Smooth muscle cell (in vitro differentiated cells): ENCODE data around the gene DEFB125. TPM values are rescaled to one million over a fixed set of nuclear protein-coding genes. Genes with fewer than 3 reads are reported as not detected.

Experiments
- DNase-seq: peaks from one replicate; lab custom pipeline; 2025; ENCODE audit not compliant: unreplicated experiment; lab: John Stamatoyannopoulos, UW
- H2AFZ ChIP-seq: fragments of 200-600 bp; sonication (generic); 2 replicates; pipeline ENCODE4 v1.6.0; 2016; ENCODE audit warnings: antibody characterized with exemption, low read depth, mild to moderate bottlenecking
- H3F3A ChIP-seq: fragments of 200-600 bp; sonication (generic); 2 replicates; pipeline ENCODE4 v1.6.0; 2017; ENCODE audit warnings: antibody characterized with exemption, low read depth
- H3K27ac ChIP-seq: fragments of 200-600 bp; sonication (generic); 2 replicates; pipeline ENCODE4 v1.5.1; 2016; ENCODE audit warnings: low read depth, mild to moderate bottlenecking
- H3K27me3 ChIP-seq: fragments of 200-600 bp; sonication (generic); 2 replicates; pipeline ENCODE4 v1.6.1; 2016; ENCODE audit warnings: low read depth, mild to moderate bottlenecking
- H3K36me3 ChIP-seq: fragments of 200-600 bp; sonication (generic); 2 replicates; pipeline ENCODE4 v1.5.1; 2016; ENCODE audit warnings: low read depth
- H3K4me1 ChIP-seq: fragments of 200-600 bp; sonication (generic); 2 replicates; pipeline ENCODE4 v1.5.1; 2016; ENCODE audit warnings: low read depth
- H3K4me2 ChIP-seq: fragments of 200-600 bp; sonication (generic); 2 replicates; pipeline ENCODE4 v1.6.0; 2016; ENCODE audit warnings: mild to moderate bottlenecking
- H3K4me3 ChIP-seq: fragments of 200-600 bp; sonication (generic); 2 replicates; pipeline ENCODE4 v1.5.1; 2016; ENCODE audit warnings: mild to moderate bottlenecking
- H3K79me2 ChIP-seq: fragments of 200-600 bp; sonication (generic); 2 replicates; pipeline ENCODE4 v1.6.0; 2016; ENCODE audit warnings: low read depth, mild to moderate bottlenecking
- H3K9ac ChIP-seq: fragments of 200-600 bp; sonication (generic); 2 replicates; pipeline ENCODE4 v1.6.0; 2016; ENCODE audit warnings: low read depth
- H3K9me3 ChIP-seq: fragments of 200-600 bp; sonication (generic); replicated peaks from 2 replicates; pipeline ENCODE4 v1.5.1; 2016; ENCODE audit warnings: low read depth
- H4K20me1 ChIP-seq: fragments of 200-600 bp; sonication (generic); 2 replicates; pipeline ENCODE4 v1.6.0; 2016; ENCODE audit warnings: low read depth
- WGBS: methylation state at CpG from one replicate; pipeline ENCODE4 v1.1.7; 2016; ENCODE audit warnings: low lambda C conversion rate; 5-methylcytosine and 5-hydroxymethylcytosine counted together
- polyA plus RNA-seq: library from polyadenylated mRNA; unstranded; fragments of >200 nt; fragmentation: Nextera tagmentation; extraction: Ambion mirVana; gene quantifications from 2 replicates; pipeline ENCODE4 v1.2.1, GENCODE V29; 2016
- total RNA-seq: library from RNA; depleted of rRNA; stranded (reverse); fragments of >200 nt; gene quantifications from 2 replicates; pipeline ENCODE4 v1.2.3, GENCODE V29; 2014
- TF ChIP-seq, protein P1 (sequence below): fragments of 200-600 bp; sonication (generic); IDR thresholded peaks from 2 replicates; pipeline ENCODE4 v1.5.1; 2017; ENCODE audit warnings: borderline replicate concordance, mild to moderate bottlenecking, antibody characterized with exemption; ENCODE audit not compliant: insufficient read depth, poor library complexity, severe bottlenecking

Gene DEFB125, protein sequence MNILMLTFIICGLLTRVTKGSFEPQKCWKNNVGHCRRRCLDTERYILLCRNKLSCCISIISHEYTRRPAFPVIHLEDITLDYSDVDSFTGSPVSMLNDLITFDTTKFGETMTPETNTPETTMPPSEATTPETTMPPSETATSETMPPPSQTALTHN
- total RNA-seq (not detected in 2 replicates), polyA plus RNA-seq (not detected in 2 replicates)

DNA sequence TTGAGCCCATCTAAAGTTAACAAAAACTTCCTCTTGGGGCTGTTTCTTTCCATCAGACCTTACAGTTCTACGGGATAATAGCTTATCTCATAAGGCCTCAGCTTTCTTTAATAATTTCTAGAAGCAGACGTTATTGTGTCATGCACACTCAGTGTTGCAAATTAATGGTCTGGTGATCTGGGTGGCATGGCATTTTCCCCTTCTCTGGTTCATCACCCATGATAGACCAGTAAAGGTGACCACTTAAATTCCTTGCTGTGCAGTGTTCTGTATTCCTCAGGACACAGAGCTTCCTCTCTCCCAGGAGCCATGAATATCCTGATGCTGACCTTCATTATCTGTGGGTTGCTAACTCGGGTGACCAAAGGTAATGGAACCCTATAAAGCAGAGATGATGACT, at the start of gene DEFB125:
Gene DEFB125 (plus strand): TSS at position 272 of the 400 bp plus-strand sequence. CDS start 38 bp downstream, at position 310.
- Histone ChIP-seq H3F3A (no peaks in the 10 kb centered on the region), H3K79me2 (no peaks in the 10 kb centered on the region), H4K20me1 (no peaks in the 10 kb centered on the region), H3K27me3 (no peaks in the 10 kb centered on the region), H3K9ac (no peak within 1 kb of the TSS), H3K4me2 (no peak within 1 kb of the TSS), H3K36me3 (no peaks in the 10 kb centered on the region), H3K4me3 (no peak within 1 kb of the TSS), H3K4me1 (no peaks in the 10 kb centered on the region), H3K9me3 (peaks cover 7% of the 10 kb centered on the region), H2AFZ (no peak within 1 kb of the TSS), H3K27ac (no peak within 1 kb of the TSS)
- TF ChIP-seq, protein P1, sequence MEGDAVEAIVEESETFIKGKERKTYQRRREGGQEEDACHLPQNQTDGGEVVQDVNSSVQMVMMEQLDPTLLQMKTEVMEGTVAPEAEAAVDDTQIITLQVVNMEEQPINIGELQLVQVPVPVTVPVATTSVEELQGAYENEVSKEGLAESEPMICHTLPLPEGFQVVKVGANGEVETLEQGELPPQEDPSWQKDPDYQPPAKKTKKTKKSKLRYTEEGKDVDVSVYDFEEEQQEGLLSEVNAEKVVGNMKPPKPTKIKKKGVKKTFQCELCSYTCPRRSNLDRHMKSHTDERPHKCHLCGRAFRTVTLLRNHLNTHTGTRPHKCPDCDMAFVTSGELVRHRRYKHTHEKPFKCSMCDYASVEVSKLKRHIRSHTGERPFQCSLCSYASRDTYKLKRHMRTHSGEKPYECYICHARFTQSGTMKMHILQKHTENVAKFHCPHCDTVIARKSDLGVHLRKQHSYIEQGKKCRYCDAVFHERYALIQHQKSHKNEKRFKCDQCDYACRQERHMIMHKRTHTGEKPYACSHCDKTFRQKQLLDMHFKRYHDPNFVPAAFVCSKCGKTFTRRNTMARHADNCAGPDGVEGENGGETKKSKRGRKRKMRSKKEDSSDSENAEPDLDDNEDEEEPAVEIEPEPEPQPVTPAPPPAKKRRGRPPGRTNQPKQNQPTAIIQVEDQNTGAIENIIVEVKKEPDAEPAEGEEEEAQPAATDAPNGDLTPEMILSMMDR = no peak
- DNase-seq = no peak
- WGBS = 64% methylated on average over 3 of the region's 3 CpGs

DNA sequence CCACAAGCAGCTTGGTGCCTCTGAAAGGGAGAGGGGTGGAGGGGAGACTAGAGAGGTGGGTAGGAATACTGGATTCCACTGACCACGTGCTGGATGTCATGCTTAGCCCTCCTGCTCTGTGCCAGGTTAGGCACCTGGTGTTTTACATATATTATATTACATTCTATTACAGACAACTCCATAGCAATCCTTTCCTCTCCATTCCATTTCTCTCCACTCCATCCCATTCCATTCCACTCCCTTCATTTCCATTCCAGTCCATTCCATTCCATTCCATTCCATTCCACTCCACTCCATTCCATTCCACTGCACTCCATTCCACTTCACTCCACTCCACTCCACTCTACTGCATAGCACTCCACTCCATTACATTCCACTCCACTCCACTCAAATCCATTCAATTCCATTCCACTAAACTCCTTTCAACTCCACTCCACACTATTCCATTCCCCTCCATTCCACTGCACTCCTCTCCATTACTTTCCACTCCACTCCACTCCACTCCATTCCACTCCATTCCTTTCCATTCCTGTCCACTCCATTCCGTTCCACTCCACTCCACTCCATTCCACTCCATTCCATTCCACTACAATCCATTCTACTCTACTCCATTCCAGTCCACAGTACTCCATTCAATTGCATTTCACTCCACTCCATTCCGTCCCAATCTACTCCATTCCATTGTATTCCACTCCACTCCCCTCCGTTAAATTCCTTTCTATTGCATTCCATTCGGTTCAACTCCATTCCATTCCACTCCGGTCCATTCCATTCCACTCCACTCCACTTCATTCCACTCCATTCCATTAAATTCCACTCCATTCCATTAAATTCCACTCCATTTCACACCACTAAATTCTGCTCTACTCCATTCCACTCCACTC, 27.2 kb upstream of the DEFB125 start:
- Histone ChIP-seq H3K4me2 (no peak overlapping the region), H3K36me3 (no peaks in the 10 kb centered on the region), H3K9me3 (no peaks in the 10 kb centered on the region), H4K20me1 (no peaks in the 10 kb centered on the region), H3K27ac (no peak overlapping the region), H3K79me2 (no peaks in the 10 kb centered on the region), H3K9ac (no peak overlapping the region), H3K4me1 (no peaks in the 10 kb centered on the region), H2AFZ (no peak overlapping the region), H3K4me3 (no peak overlapping the region), H3K27me3 (no peaks in the 10 kb centered on the region), H3F3A (no peaks in the 10 kb centered on the region)
- DNase-seq = no peak
- 60% methylated on average over 6 of the region's 6 CpGs for WGBS
- TF ChIP-seq, protein P1 = no peak

DNA sequence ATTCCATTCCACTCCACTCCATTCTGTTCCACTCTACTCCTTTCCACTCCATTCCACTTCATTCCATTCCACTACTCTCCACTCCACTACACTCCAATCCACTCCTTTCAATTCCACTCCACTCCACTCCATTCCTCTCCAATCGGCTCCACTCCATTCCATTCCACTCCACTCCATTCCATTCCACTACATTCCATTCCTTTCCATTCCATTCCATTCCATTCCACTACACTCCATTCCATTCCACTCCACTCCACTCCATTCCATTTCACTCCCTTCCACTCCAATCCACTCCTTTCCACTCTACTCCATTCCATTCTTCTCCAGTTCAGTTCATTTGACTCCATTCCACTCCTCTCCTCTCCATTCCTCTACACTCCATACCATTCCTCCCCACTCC, 26.2 kb upstream of the DEFB125 start:
- TF ChIP-seq, protein P1 = no peak
- no peak overlapping the region for H3K4me2 ChIP-seq
- H3F3A ChIP-seq = no peaks in the 10 kb centered on the region
- no peaks in the 10 kb centered on the region for H3K9me3 ChIP-seq
- no peaks in the 10 kb centered on the region for H3K4me1 ChIP-seq
- H3K4me3 ChIP-seq = no peak overlapping the region
- DNase-seq = no peak
- no peaks in the 10 kb centered on the region for H3K79me2 ChIP-seq
- H3K36me3 ChIP-seq = no peaks in the 10 kb centered on the region
- no peak overlapping the region for H2AFZ ChIP-seq
- H3K9ac ChIP-seq = no peak overlapping the region
- 85% methylated on average over 1 of the region's 1 CpG for WGBS
- no peaks in the 10 kb centered on the region for H4K20me1 ChIP-seq
- no peaks in the 10 kb centered on the region for H3K27me3 ChIP-seq
- H3K27ac ChIP-seq = no peak overlapping the region
